Activated CD8-positive, alpha-beta memory T cell treated with anti-CD3 and anti-CD28 coated beads, Interleukin-2, amount 50 U/mL, for 4 hours (primary cell): Measurements from ENCODE around the gene QSOX1.

Experiments
- DNase-seq: peaks from one replicate; pipeline ENCODE4 v3.0.0-alpha.2; 2020

The QSOX1 gene

DNA sequence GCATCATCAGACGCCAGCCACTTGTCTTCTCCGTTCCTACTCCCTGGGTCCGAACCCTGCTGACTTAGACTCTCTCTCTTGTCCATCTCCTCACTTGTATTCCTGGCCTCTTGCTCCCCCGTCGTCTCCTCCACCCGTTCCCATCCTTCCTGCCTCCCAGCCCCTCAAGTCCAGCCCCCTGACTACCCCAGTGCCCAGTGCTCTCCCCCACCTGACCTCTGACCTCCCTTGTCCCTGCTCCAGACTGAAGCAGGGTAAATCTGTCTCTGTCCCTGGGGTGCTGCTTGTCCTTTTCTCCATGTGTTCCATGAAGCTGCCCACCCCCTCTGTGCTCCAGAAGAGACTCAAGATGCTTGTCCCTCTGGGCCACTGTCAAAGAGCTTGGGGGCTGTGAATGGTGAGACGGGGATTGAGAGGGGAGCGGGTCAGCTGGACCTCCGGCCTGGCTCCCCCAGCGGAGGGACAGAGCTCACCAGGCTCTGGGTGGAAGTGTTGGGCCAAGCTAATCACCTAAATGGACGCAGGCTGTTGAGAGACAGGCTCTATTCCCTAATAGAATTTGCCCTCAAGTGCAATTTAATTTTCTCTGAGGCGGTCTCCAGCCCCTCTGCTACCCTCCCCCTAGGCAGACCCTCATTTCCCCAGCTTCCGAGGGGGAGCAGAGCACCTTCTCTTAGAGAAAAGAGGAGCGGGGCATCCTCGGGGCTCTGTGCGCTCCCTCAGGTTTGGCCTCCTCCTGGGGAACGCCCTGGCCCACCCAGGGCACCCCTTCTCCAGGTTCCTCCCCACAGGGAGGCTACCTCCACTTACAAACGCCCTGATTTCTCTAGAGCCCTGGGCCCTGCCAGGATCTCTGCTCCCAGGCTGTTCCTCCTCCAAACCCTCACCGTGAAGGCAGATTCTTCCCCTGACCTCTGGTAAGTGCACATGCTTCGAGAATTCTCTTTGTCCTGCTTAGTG lies 64.4 kb downstream of the QSOX1 start:
- no peak for DNase-seq

DNA sequence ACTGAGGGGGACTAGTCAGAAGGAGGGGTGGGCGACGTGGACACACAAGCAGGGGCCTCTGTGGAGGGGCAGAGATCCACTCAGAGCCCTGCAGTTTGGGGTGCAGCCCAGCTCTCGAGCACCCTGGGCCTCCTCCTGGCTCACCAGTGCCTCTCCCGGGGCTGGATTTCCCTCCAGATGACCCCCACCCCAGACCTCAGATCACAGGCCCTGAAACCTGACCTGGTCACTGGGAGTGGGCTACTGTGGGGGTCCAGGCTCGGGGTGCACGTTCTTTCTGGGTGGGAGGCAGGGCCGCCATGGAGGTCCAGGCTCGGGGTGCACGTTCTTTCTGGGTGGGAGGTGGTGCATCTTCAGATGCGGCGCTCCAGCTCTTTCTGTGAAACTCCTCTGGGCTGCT lies 65.1 kb downstream of the QSOX1 start:
- DNase-seq, result no peak

DNA sequence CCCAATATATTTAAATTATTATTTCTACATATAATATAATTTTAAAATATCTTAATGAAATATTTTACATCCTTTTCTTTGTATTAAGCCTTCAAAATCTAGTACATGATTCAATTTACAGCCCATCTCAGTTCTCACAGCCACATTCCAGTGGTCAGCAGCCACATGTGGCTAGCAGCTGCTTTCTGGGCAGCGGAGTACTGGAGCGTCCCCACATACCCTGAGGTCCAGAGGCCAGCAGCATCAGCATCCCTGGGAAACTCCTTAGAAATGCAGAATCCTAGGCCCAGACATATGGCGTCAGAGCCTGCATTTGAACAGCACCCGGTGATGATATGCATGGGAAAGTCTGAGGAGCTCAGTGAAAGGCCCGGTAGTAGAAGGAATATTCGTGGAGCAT lies 66.8 kb downstream of the QSOX1 start:
- DNase-seq, result no peak

DNA sequence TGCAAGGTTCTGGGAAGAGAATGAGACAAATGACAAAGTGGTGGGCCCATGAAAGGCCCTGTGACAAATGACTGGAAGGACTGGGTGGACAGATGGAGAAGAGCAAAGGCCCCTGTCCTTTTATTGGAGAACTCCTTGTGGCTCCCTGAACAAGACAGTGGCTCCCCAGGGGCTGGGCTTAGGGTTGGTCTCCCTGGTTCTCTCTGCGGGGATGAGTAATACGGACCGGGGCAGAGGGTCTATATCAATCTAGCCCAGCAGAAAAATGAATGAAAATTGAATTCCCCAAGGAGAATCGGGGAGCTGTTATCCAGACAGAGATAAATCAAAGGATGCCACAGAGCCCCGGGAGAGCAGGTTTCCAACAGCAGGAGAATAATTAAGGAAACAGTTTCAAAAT lies 70.2 kb downstream of the QSOX1 start:
- DNase-seq, result no peak

DNA sequence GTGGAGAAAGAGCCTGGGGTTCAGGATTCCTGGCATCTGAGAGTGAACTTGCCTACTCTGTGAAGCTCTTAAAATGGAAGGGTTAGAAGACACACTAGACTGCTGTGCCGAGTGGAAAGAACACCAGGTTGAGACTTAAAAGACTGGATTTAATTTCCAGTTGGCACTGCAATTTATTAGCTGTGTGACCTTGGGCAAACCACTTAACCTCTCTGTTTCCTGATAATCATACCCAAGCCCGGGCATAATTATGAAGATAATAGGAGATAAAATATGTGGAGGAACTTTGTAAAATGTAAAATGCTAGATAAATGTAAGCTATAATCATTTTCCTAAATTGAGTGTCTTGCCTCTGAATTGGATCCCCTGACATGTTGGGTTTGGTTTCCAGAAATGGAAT lies 70.7 kb downstream of the QSOX1 start:
- DNase-seq, result no peak

DNA sequence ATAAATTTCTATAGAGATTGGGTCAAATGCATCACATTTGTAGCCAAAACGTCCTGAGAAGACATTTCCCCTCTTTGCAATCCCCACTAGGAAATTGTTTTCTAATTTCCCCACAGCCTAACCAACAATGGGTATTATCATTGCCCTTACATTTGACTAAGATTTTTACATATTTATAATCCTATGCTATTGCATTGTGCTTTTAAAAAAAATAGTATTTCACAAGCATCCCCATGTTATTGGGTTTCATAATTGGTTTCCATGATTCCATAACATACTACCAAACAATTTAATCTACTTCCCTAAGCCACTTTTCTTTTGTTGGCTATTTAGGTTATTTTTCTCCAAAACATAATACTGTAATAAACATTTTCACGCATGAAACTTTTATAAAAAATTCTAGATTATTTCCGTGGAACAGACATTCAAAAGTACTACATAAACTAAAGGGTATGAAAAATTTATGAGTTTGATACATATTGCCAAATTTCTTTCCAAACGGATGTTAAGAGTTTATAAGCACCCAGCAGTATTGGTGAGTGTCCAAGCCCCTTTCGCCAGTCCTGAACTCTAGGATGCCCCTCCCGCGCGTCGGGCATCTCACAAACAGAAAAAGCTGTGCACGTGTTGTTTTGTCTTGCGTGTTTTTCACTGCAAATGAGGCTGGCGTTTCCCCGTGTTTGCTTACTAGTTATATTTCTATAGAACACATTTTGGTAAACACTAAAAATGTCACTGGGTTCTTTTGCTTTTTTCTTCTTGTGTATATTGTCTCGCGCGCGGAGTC lies 73.4 kb downstream of the QSOX1 start:
- no peak for DNase-seq

DNA sequence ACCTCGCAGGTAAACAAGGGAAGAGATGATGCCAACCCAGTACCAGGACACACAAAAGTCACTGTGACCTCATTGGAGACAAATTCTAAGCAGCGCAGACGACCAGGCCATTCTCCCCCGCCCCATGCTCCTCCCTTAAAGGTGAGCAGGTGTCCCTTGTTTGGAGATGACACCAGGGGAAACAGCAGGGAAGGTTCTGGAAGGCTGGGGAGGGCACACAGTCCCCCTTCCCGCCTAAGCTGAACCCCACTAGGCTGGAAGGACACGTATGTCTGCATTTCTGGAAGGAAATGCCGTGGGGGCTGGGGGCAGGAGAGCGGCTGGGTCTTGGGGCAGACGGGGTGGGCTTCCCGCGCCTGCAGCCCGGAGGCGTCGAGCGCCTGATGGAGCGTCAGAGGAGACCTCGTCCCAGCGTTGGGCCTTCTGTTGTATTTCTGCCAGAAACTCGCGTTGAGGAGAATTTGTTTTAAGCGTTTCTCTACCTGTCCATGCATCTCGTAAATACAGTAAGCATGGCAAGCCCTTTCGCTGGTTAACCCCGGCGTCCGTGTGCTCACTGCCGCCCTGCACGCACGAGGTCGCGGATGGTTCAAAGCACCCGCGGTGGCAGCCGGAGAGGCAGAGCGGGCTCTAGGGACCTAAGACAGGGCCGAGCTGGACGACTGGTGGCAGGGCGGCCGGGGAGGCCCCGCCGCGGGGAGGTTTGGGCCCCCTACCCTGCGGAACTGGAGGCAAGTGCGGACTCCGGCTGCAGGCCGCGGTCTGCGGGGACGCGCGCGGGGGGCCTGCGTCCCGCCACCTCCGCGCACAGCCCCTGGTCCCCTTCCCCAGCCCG lies 74.2 kb downstream of the QSOX1 start:
- DNase-seq, result no peak

DNA sequence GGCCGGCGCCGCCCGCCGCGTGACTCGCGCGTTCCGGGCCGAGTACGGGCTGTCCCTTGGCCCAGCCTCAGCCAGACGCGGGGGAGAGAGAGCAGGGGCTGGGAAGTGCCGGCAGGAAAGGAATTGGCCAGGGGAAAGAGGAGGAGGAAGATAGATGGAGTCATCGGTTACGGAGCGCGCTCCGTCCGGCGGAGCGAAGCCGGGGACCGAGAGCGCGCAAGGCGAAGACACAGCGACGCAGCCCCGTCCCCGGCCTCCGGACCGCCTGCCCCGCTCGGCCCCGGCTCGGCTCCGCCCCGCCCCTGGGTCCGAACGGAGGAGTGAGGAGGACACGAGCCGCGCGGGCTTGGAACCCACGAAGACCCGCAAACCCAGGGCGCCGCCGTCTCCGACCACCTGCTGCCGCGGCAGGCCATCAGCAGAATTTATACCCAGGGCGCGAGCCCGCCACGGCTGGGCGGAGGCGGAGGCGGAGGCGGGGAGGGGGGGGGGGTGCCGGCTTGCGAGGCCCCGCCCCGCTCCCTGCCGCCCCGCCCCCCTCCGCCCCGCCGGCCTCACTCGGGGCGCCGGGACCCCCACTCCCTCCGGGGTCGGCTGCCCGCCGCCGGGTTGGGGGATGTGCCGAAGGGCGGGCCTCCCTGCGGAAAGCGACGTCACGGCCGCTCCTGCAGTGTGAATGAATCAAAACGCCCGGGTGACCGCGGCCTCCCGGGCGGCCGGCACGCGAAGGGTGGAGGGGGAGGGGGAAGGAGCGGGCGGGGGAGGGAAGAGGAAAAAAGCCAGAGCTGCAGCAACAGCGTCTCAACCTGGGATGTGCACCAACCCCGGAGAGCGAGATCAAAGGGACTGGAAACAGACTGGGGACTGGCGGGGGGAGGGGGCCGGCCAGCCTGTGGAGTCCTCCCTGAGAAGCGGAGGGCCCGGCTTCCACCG lies 75.1 kb downstream of the QSOX1 start, which contains the start of gene LHX4:
Gene LHX4, plus strand, starts transcription at position 782 of the 933 bp plus-strand sequence. CDS start 266 bp downstream, outside the sequence.
- peak; percentile 29 for DNase-seq

DNA sequence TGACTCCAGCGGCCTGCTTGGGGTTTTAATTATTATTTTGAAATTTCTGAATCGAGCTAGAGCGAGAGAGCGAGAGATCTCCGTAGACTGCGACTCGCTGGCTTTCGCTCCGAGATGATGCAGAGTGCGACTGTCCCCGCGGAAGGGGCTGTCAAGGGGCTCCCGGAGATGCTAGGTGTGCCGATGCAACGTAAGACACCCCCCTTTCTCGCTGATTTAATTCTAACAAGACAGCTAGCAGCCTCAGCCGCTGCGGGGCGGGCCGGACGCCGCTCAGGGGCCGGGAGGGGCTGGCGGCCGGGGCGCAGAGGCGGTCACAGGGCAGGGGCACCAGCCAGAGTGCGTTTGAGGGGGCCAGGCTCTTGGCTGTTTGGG lies 75.7 kb downstream of the QSOX1 start:
- no peak for DNase-seq

DNA sequence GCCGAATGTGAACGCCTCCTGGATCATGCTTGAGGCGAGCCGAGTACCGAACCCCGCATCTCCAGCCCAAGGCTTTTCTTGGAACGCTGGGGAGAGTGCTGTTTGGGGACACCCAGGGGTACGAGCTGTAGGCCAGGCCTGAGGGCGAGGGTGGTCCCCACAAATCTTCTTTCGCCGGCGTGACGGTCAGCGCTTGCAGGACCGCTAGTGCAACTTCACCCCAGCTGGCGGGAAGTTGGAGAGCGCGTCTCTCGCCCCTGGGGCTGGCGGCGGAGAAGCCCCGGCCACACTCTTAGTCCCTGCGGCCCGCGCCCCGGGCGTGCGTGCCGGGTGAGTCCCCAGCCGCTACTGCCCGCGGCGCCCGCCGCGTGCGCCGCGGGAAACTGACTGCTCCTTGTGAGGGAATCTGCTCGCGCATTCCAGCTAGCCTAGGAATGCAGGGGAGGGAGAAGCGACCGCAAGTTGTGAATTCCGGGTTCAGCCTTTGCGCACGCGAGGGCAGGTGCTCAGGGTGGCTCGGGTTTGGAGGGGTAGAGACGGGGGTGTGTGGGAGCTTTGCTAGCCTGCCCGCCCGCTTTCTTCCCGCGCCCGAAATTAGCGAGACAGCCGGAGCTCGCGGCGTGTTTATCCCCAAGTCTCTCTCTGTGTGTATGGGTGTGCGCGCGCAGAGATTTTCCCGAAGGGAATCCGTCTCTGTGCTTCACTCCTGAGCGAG lies 76.3 kb downstream of the QSOX1 start:
- no peak for DNase-seq

DNA sequence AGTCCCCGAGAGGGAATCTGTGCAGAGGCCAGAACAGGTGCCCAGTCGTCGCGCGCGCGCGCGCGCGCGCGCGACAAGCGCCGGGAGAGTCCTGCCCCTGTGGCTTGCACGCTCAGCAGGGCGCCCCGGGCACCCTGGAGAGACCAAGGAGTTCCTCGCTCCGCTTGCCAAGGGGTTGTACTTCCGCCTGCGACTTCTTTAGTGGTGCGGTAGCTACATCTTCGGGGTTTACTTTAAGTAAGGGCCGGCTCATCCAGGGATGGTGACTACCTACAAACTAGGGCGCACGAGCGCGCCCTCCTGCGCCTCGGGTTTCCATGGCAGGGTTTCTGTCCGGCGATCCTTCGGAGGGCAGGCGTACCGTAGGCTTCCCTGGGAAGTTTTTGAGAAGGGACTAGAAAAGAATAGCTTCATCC lies 76.8 kb downstream of the QSOX1 start:
- no peak for DNase-seq

DNA sequence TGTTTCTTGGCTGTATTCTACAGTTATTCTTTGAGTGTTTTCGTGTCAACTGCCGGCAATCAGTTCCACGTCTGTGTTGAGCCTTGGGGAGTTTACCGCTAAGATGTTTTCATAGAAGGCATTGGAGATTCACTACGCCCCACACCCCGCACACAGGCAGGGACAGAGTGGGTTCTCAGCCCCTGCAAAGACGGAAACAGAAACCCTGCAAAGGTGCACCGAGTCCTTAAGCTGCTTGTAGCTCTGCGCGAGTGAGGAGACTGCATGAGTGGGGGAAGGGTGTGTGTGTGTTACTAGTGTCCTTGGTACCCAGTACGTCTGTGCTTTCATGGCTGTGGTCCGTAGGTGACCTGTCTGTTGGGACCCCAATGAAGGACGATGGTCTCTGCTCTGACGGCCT lies 77.3 kb downstream of the QSOX1 start:
- DNase-seq, result no peak

DNA sequence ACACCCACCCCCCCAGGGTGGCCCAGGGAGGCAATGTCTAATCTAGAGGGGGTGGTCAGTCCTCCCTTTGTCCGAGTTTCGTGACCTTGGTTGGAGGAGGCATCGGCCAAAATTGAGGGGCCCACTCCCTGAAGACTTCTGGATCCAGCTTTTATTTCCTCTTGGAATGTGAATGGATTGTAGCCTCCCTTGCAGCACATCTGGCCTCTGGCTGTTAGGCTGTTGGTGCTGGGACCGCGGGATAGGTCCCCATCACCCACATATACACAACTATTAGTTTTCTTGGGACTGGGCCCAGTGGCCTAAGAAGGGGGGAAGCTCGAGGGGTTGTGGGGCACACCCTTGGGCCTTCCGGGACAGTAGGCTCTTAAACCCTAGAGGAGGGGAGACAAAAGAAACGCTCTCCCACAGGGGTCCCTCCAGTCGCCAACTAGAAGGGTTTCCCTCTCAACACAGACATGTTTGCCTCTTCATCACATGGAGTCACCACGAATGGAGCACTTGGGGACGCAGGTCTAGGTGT lies 77.9 kb downstream of the QSOX1 start:
- DNase-seq, result no peak

DNA sequence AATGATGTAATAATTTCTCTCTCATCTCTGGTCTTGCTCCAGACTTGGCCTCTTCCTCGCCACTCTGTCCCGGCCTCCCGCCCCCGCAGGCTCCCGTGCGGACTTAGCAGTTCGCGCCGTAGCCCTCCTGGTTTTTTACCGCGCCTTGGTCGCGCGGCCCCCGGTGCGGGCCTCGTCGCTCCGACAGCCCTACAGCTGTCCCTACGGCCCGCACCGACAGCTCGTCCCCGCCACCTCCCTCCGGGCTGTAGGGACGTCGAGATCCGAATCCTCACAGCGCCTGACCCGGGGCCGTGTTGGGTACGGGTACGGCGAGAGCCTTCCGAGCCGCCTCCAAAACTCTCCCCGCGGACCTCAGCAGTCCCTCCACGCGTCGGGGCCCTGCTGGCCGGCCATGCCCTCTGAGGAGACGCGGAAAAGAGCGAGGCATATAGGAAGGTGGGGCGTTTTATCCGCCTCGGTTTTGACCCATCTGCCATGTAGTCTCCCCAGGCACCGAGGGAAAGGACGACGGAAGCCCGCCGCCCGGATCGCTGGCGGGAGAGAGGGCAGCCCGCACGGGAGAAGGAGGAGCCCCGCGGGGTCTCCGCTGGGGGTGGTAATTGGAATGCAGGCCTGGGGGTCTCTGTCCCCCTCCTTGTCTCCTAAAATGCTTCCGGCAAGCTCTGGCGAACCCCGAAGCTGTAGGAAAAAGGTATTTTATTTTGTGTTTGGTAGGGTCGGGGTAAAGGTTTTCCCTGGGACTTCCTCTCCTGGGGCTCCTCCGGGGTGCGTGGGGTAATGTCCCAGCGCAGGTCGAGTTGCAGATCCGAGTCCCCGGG lies 78.7 kb downstream of the QSOX1 start:
- DNase-seq, result no peak

DNA sequence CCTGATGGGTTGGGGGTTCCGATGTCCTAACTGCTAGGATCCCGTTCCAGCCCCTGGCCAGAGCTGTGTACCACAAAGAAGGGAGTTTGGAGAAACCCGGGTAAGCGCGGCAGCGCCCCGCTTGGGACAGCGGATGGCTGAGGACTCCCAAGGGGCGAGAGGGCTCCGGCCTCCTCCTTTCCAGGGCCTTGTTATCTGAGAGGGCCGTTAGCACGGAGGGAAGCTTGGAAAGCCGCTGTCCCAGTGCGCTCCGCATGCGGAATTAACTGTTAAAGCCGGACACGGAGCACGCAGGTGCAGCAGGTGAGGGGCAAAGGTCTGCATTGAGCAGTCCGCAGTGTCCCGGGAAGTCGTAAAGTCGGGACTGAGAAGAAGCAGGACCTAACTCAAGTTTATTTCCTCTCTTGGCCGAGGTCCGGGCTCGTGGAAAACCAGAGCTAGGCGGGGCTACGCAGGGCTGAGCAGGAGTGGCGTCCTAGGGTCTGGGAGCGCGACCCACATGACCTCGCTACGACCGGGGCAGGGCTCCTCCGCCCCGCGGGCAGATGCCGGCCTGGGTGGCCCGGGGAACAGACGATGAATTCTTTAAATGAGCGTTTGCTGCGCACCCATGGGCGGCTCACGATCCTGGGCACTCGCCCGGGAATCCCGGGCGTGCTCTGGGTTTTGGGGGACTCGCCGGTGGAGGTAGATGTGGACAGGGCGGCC lies 79.9 kb downstream of the QSOX1 start:
- DNase-seq, result no peak

DNA sequence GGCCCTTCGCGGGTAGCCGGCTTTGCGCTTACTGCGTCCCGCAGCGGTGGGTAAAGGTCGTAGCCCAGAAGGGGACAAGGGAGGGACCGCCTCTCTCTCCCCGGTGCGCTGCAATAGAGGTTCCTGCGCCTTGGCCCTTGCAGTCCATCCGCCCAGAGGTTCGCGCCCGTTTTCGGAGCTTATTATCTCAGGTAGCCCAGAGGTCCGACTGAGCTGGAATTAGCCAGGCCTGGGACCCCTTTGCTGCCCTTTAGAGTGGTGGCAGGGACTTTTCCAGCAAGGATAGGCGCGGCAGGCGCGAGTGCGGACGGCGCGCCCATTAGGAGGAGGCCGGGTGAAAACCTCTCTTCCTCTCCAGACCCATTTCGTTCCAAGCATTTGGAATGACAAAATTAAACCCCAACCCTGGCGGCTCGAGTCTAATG lies 80.4 kb downstream of the QSOX1 start:
- DNase-seq, result no peak

DNA sequence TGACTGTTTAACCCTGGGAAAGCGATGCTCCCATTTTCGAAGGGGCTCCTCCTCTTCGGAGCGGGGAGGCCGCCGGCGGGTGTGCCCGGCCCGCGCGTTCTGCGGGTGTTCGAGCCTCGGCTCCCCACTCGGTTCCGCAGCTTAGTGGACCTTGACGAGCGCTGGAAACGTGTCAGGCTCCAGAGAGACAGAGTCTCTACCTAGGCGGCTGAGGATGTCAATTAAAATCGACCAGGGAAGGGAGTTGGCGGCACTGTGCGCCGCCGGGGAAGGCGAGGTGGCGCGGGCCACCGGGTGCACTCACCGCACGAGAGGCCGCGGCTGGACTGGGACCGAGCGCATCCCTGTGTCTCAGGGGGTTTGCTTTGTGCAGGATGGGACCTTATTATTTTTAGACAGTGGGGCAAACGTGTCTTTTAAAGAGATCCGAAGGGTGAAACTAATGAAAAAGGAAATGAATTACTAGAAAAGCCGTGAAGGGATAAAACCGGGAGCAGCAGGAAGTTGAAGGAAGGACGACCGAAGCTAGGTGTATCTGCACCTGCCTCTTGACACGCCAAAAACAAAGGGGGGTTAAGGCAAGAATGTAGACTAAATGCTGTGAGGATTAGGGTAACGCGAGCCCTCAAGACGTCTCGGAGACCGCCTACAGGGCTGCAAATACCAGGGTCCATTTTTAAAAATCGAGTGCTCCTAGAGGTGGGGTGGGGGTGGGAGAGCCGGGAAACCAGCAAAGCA lies 81.0 kb downstream of the QSOX1 start:
- no peak for DNase-seq

DNA sequence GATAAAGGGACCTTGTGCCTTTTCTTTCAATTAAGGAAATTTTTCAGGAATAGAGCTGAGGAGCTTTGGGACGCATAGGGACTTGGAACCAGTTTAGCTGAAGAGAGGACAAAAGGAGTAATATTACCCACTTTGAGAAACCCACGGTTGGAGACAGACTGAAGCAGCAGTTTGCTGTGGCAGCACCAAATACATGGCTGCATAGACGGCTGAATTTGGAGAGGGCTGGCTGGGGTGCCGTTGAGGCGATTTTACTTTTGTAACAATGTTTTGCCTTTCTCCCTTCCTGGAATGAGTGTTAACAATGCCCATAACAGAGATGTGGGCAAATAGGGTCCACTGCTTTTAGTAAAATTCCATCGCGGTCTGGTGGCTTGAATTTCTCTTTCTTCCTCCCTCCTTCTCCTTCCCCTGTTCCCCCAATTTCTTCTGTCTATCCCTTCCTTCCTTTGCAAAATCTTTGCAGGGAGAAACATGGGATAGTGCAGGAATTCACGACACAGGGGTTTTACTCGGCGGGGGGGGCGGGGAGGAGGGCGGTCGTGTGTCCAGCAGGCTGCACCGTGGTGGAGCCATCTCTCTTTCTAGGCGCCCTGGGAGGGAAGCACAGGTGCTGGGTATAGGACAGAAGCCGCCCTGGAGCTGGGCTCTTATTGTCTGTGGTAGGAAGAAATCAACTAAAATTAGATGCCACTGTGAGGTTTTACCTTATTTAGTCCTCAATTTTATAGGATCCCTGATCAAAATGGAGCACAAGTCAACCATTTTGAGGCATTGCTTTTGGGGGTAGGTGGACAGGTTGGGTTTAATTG lies 82.2 kb downstream of the QSOX1 start:
- no peak for DNase-seq
